CD4-positive, CD25-positive, alpha-beta regulatory T cell (primary cell): Measurements from ENCODE around the gene SMOC2. TPM values are rescaled to one million over a fixed set of nuclear protein-coding genes. Genes with fewer than 3 reads are reported as not detected.

ENCODE experiments used
- ATAC-seq, 2 donors: fragments of 150-1000 bp; cut with Tn5 transposase; one replicate each; pipeline ENCODE4 v1.10.0; 2021; ENCODE audit warnings: low read depth in 2 of 2, moderate number of reproducible peaks in 2 of 2, moderate library complexity in 1 of 2
- DNase-seq, 3 donors: peaks; one replicate each; pipeline versions ENCODE4 v3.0.0 to v3.0.0-alpha.2; 2012 to 2022; ENCODE audit warnings: mixed read lengths in 1 of 3
- H3K27ac ChIP-seq: one replicate; pipeline ENCODE4 v1.7.0; 2013; ENCODE audit warnings: mild to moderate bottlenecking, low read length; ENCODE audit not compliant: insufficient read depth, poor library complexity, severe bottlenecking
- H3K27me3 ChIP-seq: one replicate; pipeline ENCODE4 v1.7.0; 2013; ENCODE audit warnings: low read length; ENCODE audit not compliant: control insufficient read depth, insufficient read depth
- H3K36me3 ChIP-seq: one replicate; pipeline ENCODE4 v1.7.0; 2013; ENCODE audit warnings: mild to moderate bottlenecking, low read length, moderate library complexity; ENCODE audit not compliant: control insufficient read depth, insufficient read depth
- H3K4me1 ChIP-seq: 2 replicates; pipeline ENCODE4 v1.7.0; 2013; ENCODE audit warnings: mild to moderate bottlenecking, low read length; ENCODE audit not compliant: insufficient read depth, control insufficient read depth, poor library complexity, severe bottlenecking
- H3K4me3 ChIP-seq: one replicate; pipeline ENCODE4 v1.7.0; 2013; ENCODE audit warnings: low read depth, mild to moderate bottlenecking, low read length, moderate library complexity
- H3K9me3 ChIP-seq, 2 experiments: 1 replicate in 1 of 2; 2 replicates in 1 of 2; pipeline ENCODE4 v1.7.0; 2013; ENCODE audit warnings: low read length in 2 of 2, mild to moderate bottlenecking in 1 of 2, moderate library complexity in 1 of 2; ENCODE audit not compliant: control insufficient read depth in 2 of 2
- H3K27ac Mint-ChIP-seq, 3 donors: one replicate each; pipeline ENCODE4 v1.8.0; 2020 to 2022; ENCODE audit warnings: mild to moderate bottlenecking in 3 of 3, mixed read lengths in 3 of 3, moderate library complexity in 2 of 3
- H3K27me3 Mint-ChIP-seq: one replicate; pipeline ENCODE4 v1.8.0; 2022; ENCODE audit warnings: mild to moderate bottlenecking, mixed read lengths
- H3K36me3 Mint-ChIP-seq: one replicate; pipeline ENCODE4 v1.8.0; 2020; ENCODE audit warnings: mixed read lengths
- H3K4me1 Mint-ChIP-seq, 4 donors: one replicate each; pipeline ENCODE4 v1.8.0; 2020 to 2022; ENCODE audit warnings: mixed read lengths in 4 of 4, mild to moderate bottlenecking in 1 of 4
- H3K4me3 Mint-ChIP-seq, 4 donors: one replicate each; pipeline ENCODE4 v1.8.0; 2020 to 2022; ENCODE audit warnings: mild to moderate bottlenecking in 4 of 4, mixed read lengths in 4 of 4, moderate library complexity in 3 of 4
- H3K9me3 Mint-ChIP-seq, 7 donors: one replicate each; pipeline ENCODE4 v1.8.0; 2020 to 2022; ENCODE audit warnings: mixed read lengths in 7 of 7, mild to moderate bottlenecking in 3 of 7, moderate library complexity in 2 of 7
- polyA plus RNA-seq, 4 donors: library from polyadenylated mRNA; unstranded; fragments of 300-500 nt; fragmentation: Illumina TruSeq; gene quantifications; one replicate each; pipeline ENCODE4 v1.2.3, GENCODE V29; 2021
- total RNA-seq: library from RNA; stranded (reverse); gene quantifications from one replicate; pipeline ENCODE4 v1.2.3, GENCODE V29; 2022

SMOC2 gene
- total and polyA plus RNA-seq, 5 donors from 2014 or later: not detected

DNA sequence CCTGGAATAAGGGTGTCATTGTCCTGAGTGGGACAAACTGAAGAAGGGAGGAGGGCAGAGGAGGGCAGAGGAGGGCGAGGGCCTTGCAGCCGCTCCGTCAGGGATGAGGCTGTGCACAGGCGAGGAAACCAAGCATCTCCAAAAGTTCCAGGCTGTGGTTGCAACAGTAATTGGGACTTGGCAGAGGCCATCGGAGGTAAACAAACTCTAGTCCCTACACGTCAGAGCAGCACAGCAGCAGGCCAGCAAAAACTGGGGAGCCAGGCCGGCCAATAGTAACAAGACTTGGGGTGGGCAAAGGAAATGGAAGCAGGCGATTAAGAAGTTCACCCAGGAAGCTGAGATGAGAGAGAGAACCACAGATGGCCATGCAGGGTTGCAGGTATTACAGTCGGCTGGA, 142.8 kb downstream of the SMOC2 start:
- no peaks in the 10 kb centered on the region for H3K36me3 Mint-ChIP-seq
- H3K27ac Mint-ChIP-seq: no peak overlapping the region
- no peaks in the 10 kb centered on the region for H3K36me3 ChIP-seq
- no peaks in the 10 kb centered on the region for H3K27me3 Mint-ChIP-seq
- H3K4me1 Mint-ChIP-seq: no peaks in the 10 kb centered on the region
- no peaks in the 10 kb centered on the region for H3K9me3 ChIP-seq
- DNase-seq: no peak
- no peak for ATAC-seq
- H3K4me3 Mint-ChIP-seq: no peak overlapping the region
- H3K27ac ChIP-seq: no peak overlapping the region
- peaks cover 0 to 2% (median 0%) of the 10 kb centered on the region in 7 donors for H3K9me3 Mint-ChIP-seq
- no peaks in the 10 kb centered on the region for H3K4me1 ChIP-seq
- no peak overlapping the region for H3K4me3 ChIP-seq
- no peaks in the 10 kb centered on the region for H3K27me3 ChIP-seq

DNA sequence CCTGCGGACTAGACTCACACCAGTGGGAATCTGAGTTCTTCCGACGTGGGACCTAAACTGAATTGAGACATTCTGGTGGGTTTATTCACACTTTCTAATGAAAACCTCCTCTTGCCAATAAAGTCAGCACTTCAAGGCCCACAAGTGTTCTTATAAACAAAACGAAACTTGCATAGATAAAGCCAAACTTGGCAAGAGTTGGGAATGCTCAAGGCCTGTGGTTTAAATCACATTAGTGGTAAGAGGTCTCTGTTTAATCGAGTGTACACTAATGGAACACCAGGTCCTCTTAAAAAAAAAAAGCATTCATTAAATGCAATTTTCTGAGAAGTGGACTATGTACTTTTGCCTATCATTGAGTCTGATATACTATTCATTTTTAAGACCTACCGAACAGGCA, 143.3 kb downstream of the SMOC2 start:
- H3K4me3 Mint-ChIP-seq: no peak overlapping the region
- H3K36me3 ChIP-seq: no peaks in the 10 kb centered on the region
- H3K27ac ChIP-seq: no peak overlapping the region
- no peak for DNase-seq
- H3K27ac Mint-ChIP-seq: peak overlapping the region in 1 of 3 donors; percentile 66
- ATAC-seq: no peak
- no peaks in the 10 kb centered on the region for H3K36me3 Mint-ChIP-seq
- H3K4me3 ChIP-seq: no peak overlapping the region
- no peaks in the 10 kb centered on the region for H3K9me3 ChIP-seq
- H3K27me3 Mint-ChIP-seq: no peaks in the 10 kb centered on the region
- peaks cover 0 to 2% (median 0%) of the 10 kb centered on the region in 7 donors for H3K9me3 Mint-ChIP-seq
- H3K4me1 Mint-ChIP-seq: no peaks in the 10 kb centered on the region
- H3K27me3 ChIP-seq: no peaks in the 10 kb centered on the region
- H3K4me1 ChIP-seq: no peaks in the 10 kb centered on the region

DNA sequence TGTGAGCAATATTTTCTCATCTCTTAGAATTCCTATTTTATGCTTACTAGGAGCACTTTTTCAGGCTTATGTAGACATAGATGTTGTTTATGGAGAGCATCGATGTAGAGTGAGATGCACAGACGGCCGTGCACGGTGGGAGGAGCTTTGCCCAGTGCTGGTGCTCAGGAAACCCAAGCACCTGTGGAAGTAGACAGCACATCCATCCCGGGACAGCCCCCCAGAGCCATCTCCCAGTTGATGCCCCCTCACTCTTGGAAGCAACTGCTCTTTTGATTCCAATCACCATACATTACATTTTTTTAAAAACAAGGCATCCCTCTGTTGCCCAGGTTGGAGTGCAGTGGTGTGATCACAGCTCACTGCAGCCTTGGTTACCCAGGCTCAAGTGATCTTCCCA, 143.7 kb downstream of the SMOC2 start:
- no peak overlapping the region for H3K4me3 Mint-ChIP-seq
- Histone ChIP-seq H3K36me3 (no peaks in the 10 kb centered on the region), H3K4me1 (no peaks in the 10 kb centered on the region), H3K9me3 (no peaks in the 10 kb centered on the region), H3K27me3 (no peaks in the 10 kb centered on the region), H3K27ac (no peak overlapping the region), H3K4me3 (no peak overlapping the region)
- H3K9me3 Mint-ChIP-seq: peaks cover 0 to 2% (median 0%) of the 10 kb centered on the region in 7 donors
- ATAC-seq (no peak), DNase-seq (no peak)
- H3K4me1 Mint-ChIP-seq: no peaks in the 10 kb centered on the region
- H3K36me3 Mint-ChIP-seq: no peaks in the 10 kb centered on the region
- no peaks in the 10 kb centered on the region for H3K27me3 Mint-ChIP-seq
- peak overlapping the region in 1 of 3 donors; percentile 66 for H3K27ac Mint-ChIP-seq

DNA sequence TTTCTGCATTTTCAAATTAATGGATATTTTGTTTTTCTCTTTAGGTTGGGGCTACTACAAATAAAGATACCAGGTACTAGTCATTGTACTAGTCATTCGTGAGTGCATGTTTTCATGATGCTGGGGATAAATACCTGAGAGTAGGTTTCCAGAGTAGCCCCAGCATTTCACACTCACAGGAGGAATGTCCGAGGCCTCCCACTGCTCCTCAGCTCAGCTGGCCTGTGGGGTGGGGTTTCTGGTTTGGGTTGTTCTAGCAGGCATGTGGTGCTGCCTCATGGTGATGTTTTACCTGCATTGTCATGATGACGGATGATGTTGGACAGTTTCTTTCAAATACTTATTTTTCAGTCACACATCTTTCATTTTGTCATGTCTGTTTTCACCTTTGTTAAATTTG, 144.5 kb downstream of the SMOC2 start:
- H3K4me1 Mint-ChIP-seq: no peaks in the 10 kb centered on the region
- no peak overlapping the region for H3K27ac Mint-ChIP-seq
- H3K27me3 ChIP-seq: no peaks in the 10 kb centered on the region
- H3K9me3 ChIP-seq: no peaks in the 10 kb centered on the region
- H3K9me3 Mint-ChIP-seq: peaks cover 0 to 2% (median 0%) of the 10 kb centered on the region in 7 donors
- H3K36me3 ChIP-seq: no peaks in the 10 kb centered on the region
- no peaks in the 10 kb centered on the region for H3K27me3 Mint-ChIP-seq
- H3K36me3 Mint-ChIP-seq: no peaks in the 10 kb centered on the region
- H3K4me3 Mint-ChIP-seq: no peak overlapping the region
- no peak overlapping the region for H3K27ac ChIP-seq
- no peaks in the 10 kb centered on the region for H3K4me1 ChIP-seq
- ATAC-seq: no peak
- H3K4me3 ChIP-seq: no peak overlapping the region
- no peak for DNase-seq

DNA sequence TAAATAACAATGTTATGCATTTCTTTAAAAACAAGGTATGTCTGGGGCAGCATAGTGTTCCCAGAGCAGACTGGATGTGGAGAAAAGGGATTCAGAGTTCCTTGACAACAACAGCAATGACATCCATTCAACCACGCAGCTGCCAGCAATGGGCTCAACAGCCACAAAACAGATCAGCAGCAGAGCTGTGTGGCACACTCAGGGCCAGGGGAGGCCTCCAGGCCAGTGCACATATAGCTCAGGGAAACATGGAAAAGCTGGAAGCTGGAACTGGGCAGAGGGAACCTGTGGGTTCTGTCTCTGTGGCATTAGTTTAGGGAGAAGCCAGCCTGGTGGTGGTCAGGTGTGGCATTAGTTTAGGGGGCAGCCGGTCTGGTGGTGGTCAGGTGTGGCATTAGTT, 148.3 kb downstream of the SMOC2 start:
- no peaks in the 10 kb centered on the region for H3K4me1 ChIP-seq
- no peak overlapping the region for H3K27ac Mint-ChIP-seq

DNA sequence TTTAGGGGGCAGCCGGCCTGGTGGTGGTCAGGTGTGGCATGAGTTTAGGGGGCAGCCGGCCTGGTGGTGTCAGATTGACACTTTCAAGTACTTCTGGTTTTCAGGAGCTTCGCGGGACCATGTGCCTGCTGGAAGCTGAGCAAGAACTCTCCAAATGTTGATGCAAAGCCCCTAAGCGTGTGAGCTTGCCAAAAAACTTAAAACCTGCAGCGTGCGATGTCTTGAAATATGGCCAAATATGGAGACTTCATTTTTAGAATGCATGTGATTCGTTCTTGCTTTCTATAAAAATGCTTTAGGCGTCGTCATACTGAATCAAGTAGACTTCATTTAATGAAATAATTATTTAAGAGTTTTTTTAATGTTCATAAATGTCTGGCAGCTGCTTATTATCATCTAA, 149.4 kb downstream of the SMOC2 start:
- Histone ChIP-seq H3K9me3 (peaks cover 0 to 3% of the 10 kb centered on the region in 2 experiments), H3K27me3 (no peaks in the 10 kb centered on the region), H3K36me3 (no peaks in the 10 kb centered on the region), H3K27ac (no peak overlapping the region), H3K4me1 (no peaks in the 10 kb centered on the region), H3K4me3 (no peak overlapping the region)
- Mint-ChIP-seq H3K27ac (no peak overlapping the region), H3K4me3 (no peak overlapping the region), H3K27me3 (no peaks in the 10 kb centered on the region), H3K36me3 (no peaks in the 10 kb centered on the region), H3K4me1 (no peaks in the 10 kb centered on the region), H3K9me3 (peaks cover 0 to 8% (median 0%) of the 10 kb centered on the region in 7 donors)
- DNase-seq (no peak), ATAC-seq (no peak)

More for the DNA sequence above, 148.3 kb downstream of the SMOC2 start:
- Mint-ChIP-seq H3K27me3 (no peaks in the 10 kb centered on the region), H3K9me3 (peaks cover 0 to 8% (median 0%) of the 10 kb centered on the region in 7 donors), H3K4me3 (no peak overlapping the region), H3K36me3 (no peaks in the 10 kb centered on the region), H3K4me1 (no peaks in the 10 kb centered on the region)
- ATAC-seq (no peak), DNase-seq (no peak)
- no peaks in the 10 kb centered on the region for H3K9me3 ChIP-seq
- no peaks in the 10 kb centered on the region for H3K27me3 ChIP-seq
- H3K4me3 ChIP-seq: no peak overlapping the region
- no peak overlapping the region for H3K27ac ChIP-seq
- no peaks in the 10 kb centered on the region for H3K36me3 ChIP-seq

DNA sequence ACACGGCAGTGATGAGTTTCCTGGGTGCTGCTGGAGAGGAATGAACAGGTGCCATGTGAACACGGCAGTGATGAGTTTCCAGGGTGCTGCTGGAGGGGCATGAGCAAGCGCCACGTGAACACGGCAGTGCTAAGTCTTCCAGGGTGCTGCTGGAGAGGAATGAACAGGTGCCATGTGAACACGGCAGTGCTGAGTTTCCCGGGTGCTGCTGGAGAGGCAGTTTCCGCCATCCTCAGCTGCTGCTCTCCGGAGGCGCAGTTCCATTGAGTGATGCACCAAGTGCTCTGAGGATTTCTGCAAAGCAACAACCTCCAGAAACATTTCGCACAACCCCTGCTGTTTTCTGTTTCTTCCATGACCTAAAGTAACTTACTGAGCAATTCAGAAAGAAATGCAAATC, 155.4 kb downstream of the SMOC2 start:
- no peaks in the 10 kb centered on the region for H3K27me3 ChIP-seq
- H3K36me3 ChIP-seq: no peaks in the 10 kb centered on the region
- Mint-ChIP-seq H3K27me3 (no peaks in the 10 kb centered on the region), H3K4me3 (no peak overlapping the region), H3K4me1 (peaks cover 0 to 3% (median 0%) of the 10 kb centered on the region in 4 donors), H3K36me3 (no peaks in the 10 kb centered on the region), H3K9me3 (peaks cover 0 to 4% (median 0%) of the 10 kb centered on the region in 7 donors), H3K27ac (no peak overlapping the region)
- H3K4me1 ChIP-seq: no peaks in the 10 kb centered on the region
- peaks cover 0 to 3% of the 10 kb centered on the region in 2 experiments for H3K9me3 ChIP-seq
- DNase-seq (no peak), ATAC-seq (no peak)
- H3K27ac ChIP-seq: no peak overlapping the region
- H3K4me3 ChIP-seq: no peak overlapping the region

DNA sequence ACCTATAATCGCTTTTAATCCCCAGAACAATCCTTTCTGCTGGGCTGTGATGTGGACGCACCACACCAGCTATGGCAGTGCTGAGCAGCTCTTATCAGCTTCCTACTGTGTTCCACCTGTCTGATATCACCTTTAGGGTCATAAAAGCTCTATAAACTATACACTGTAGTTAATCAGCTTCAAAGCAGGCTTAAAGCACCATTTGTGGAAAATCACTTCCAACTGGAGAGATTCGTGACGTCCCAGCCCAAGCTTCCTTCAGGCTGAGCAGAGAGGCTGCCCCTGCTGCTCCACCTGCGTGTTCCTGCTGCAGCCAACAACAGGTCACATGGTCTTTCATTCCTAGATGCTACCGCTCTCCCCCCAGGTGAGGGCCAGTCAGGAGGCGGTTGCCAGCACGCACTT, 156.5 kb downstream of the SMOC2 start:
- H3K9me3 Mint-ChIP-seq: peaks cover 0 to 4% (median 0%) of the 10 kb centered on the region in 7 donors
- Histone ChIP-seq H3K4me1 (no peaks in the 10 kb centered on the region), H3K27ac (no peak overlapping the region), H3K27me3 (no peaks in the 10 kb centered on the region), H3K4me3 (no peak overlapping the region), H3K36me3 (no peaks in the 10 kb centered on the region), H3K9me3 (peaks cover 0 to 3% of the 10 kb centered on the region in 2 experiments)
- H3K4me1 Mint-ChIP-seq: peaks cover 0 to 3% (median 0%) of the 10 kb centered on the region in 4 donors
- DNase-seq (no peak), ATAC-seq (no peak)
- H3K27ac Mint-ChIP-seq: no peak overlapping the region
- no peak overlapping the region for H3K4me3 Mint-ChIP-seq
- H3K36me3 Mint-ChIP-seq: no peaks in the 10 kb centered on the region
- H3K27me3 Mint-ChIP-seq: no peaks in the 10 kb centered on the region
